Mammary epithelial cell (primary cell): ENCODE results near the gene FBXO47.

Experiments used
- CTCF ChIP-seq, 2 donors: IDR thresholded peaks in 1 of 2; conservative IDR thresholded peaks in 1 of 2; 2 replicates each; pipeline ENCODE4 v1.5.1; 2011 to 2012; ENCODE audit warnings: inconsistent platforms in 2 of 2, low read length in 2 of 2, mild to moderate bottlenecking in 2 of 2, control low read depth in 1 of 2, low read depth in 1 of 2; ENCODE audit not compliant: insufficient read depth in 1 of 2; ENCODE audit errors: extremely low read depth in 1 of 2
- EZH2 ChIP-seq: IDR thresholded peaks from 2 replicates; pipeline ENCODE4 v1.6.1; 2012; ENCODE audit warnings: low read length, inconsistent platforms, borderline replicate concordance

GRCh38 chr17:38980490-38981217, 13.5 kb upstream of the FBXO47 start:
- TF ChIP-seq CTCF (conservative IDR thresholded peaks at IDR 0.05 in 1 of 2, IDR thresholded peaks at IDR 0.05 in 1 of 2; ENCODE audit: extremely low read depth in 1 of 2, insufficient read depth in 1 of 2, low read depth in 1 of 2, low read length in 2 of 2) (no peak), EZH2 (no peak)
